SK-N-SH (cell line): ENCODE data around the gene SRSF10. TPM values are rescaled to one million over a fixed set of nuclear protein-coding genes. Genes with fewer than 3 reads are reported as not detected.

ENCODE experiments used
- CTCF ChIA-PET: fragments of 300-600, 350-600 bp; formaldehyde crosslinking; extraction: SDS; loops from one replicate; lab custom pipeline; 2021; lab: Yijun Ruan, JAX
- POLR2A ChIA-PET: fragments of 350-600 bp; sonication (Branson Sonifier 250); formaldehyde crosslinking; extraction: SDS; loops from one replicate; lab custom pipeline; 2020; ENCODE audit warnings: antibody characterized with exemption, inconsistent platforms; lab: Yijun Ruan, JAX
- DNase-seq: peaks from one replicate; pipeline ENCODE4 v3.0.0; 2012
- H2AFZ ChIP-seq: fragments of 200-600 bp; sonication (generic); 2 replicates; pipeline ENCODE4 v1.8.1; 2016; ENCODE audit warnings: antibody characterized with exemption, mild to moderate bottlenecking, low read depth
- H3F3A ChIP-seq: fragments of 200-600 bp; sonication (generic); replicated peaks from 2 replicates; pipeline ENCODE3; 2016; ENCODE audit warnings: antibody characterized with exemption, mild to moderate bottlenecking; ENCODE audit not compliant: insufficient read depth
- H3K27ac ChIP-seq, 2 experiments: fragments of 200-500 bp in 1 of 2; fragments of 200-600 bp in 1 of 2; sonication (Bioruptor generic) in 1 of 2; sonication (generic), shearing (Covaris generic) in 1 of 2; 2 replicates each; pipeline versions ENCODE4 v1.5.1 to v1.6.1; 2014 to 2016; ENCODE audit warnings: low read depth in 2 of 2, inconsistent platforms in 1 of 2, low read length in 1 of 2, mild to moderate bottlenecking in 1 of 2, mixed read lengths in 1 of 2
- H3K27me3 ChIP-seq: fragments of 200-600 bp; sonication (generic), shearing (Covaris generic); 2 replicates; pipeline ENCODE4 v1.6.1; 2016; ENCODE audit warnings: mixed run types; ENCODE audit not compliant: insufficient read depth
- H3K36me3 ChIP-seq, 2 experiments: fragments of 200-500 bp in 1 of 2; fragments of 200-600 bp in 1 of 2; sonication (Bioruptor generic) in 1 of 2; sonication (generic) in 1 of 2; replicated peaks in 1 of 2; 2 replicates each; pipeline versions ENCODE3 to v1.5.1; 2014 to 2016; ENCODE audit warnings: low read length in 1 of 2, mild to moderate bottlenecking in 1 of 2; ENCODE audit not compliant: insufficient read depth in 2 of 2, control insufficient read depth in 1 of 2
- H3K4me1 ChIP-seq, 2 experiments: fragments of 200-500 bp in 1 of 2; fragments of 200-600 bp in 1 of 2; sonication (Bioruptor generic) in 1 of 2; sonication (generic), shearing (Covaris generic) in 1 of 2; 2 replicates each; pipeline versions ENCODE4 v1.5.1 to v1.6.1; 2014 to 2016; ENCODE audit warnings: low read depth in 1 of 2, low read length in 1 of 2, mixed run types in 1 of 2; ENCODE audit not compliant: insufficient read depth in 2 of 2, control insufficient read depth in 1 of 2
- H3K4me2 ChIP-seq: fragments of 200-600 bp; sonication (generic), shearing (Covaris generic); 2 replicates; pipeline ENCODE4 v1.6.1; 2017; ENCODE audit warnings: mixed run types
- H3K4me3 ChIP-seq, 2 experiments: fragments of 200-500 bp in 1 of 2; fragments of 200-600 bp in 1 of 2; sonication (Bioruptor generic) in 1 of 2; sonication (generic), shearing (Covaris generic) in 1 of 2; 2 replicates each; pipeline versions ENCODE4 v1.5.1 to v1.8.1; 2014 to 2016; ENCODE audit warnings: low read depth in 2 of 2, inconsistent platforms in 1 of 2, low read length in 1 of 2, mild to moderate bottlenecking in 1 of 2, mixed read lengths in 1 of 2, moderate library complexity in 1 of 2
- H3K79me2 ChIP-seq: fragments of 200-600 bp; sonication (generic); 2 replicates; pipeline ENCODE4 v1.8.1; 2017; ENCODE audit warnings: mild to moderate bottlenecking; ENCODE audit not compliant: insufficient read depth
- H3K9ac ChIP-seq: fragments of 200-600 bp; sonication (generic); 2 replicates; pipeline ENCODE4 v1.6.1; 2017; ENCODE audit warnings: mixed run types
- H3K9me2 ChIP-seq: fragments of 200-600 bp; sonication (generic); 2 replicates; pipeline ENCODE4 v1.6.1; 2017; ENCODE audit warnings: mixed run types
- H3K9me3 ChIP-seq: fragments of 200-600 bp; sonication (generic); 2 replicates; pipeline ENCODE4 v1.6.1; 2017; ENCODE audit warnings: mixed run types, mild to moderate bottlenecking, moderate library complexity
- H4K20me1 ChIP-seq: fragments of 200-600 bp; sonication (generic); 2 replicates; pipeline ENCODE4 v1.6.1; 2017; ENCODE audit warnings: mild to moderate bottlenecking, mixed run types; ENCODE audit not compliant: insufficient read depth
- GATA2 ChIP-seq: sonication (generic); formaldehyde crosslinking; IDR thresholded peaks from 2 replicates; pipeline ENCODE4 v1.5.0; 2020; ENCODE audit warnings: mild to moderate bottlenecking, missing genetic modification reagents
- MXI1 ChIP-seq: IDR thresholded peaks from 2 replicates; pipeline ENCODE4 v1.6.1; 2012; ENCODE audit warnings: mild to moderate bottlenecking, low read depth, low read length, improper control_type of control experiment
- NFIC ChIP-seq: IDR thresholded peaks from 2 replicates; pipeline ENCODE4 v1.4.0; 2012; ENCODE audit warnings: borderline replicate concordance
- POLR2AphosphoS5 ChIP-seq: IDR thresholded peaks from 2 replicates; pipeline ENCODE4 v1.6.1; 2012; ENCODE audit warnings: low read depth, low read length
- RFX5 ChIP-seq: IDR thresholded peaks from 2 replicates; pipeline ENCODE4 v1.6.1; 2012; ENCODE audit warnings: mild to moderate bottlenecking, improper control_type of control experiment, low read length
- RXRA ChIP-seq: IDR thresholded peaks from 2 replicates; pipeline ENCODE4 v1.4.0; 2012; ENCODE audit warnings: low read depth, mild to moderate bottlenecking, borderline replicate concordance
- SIN3A ChIP-seq: IDR thresholded peaks from 2 replicates; pipeline ENCODE4 v1.6.1; 2012; ENCODE audit warnings: low read depth, mild to moderate bottlenecking, low read length, moderate library complexity, borderline replicate concordance
- SMC3 ChIP-seq: IDR thresholded peaks from 2 replicates; pipeline ENCODE4 v1.6.1; 2012; ENCODE audit warnings: low read depth, low read length, improper control_type of control experiment
- TAF1 ChIP-seq: IDR thresholded peaks from 2 replicates; pipeline ENCODE4 v1.6.1; 2012; ENCODE audit warnings: low read depth, mild to moderate bottlenecking, low read length, moderate library complexity, borderline replicate concordance
- YY1 ChIP-seq: IDR thresholded peaks from 2 replicates; pipeline ENCODE4 v1.4.0; 2012; ENCODE audit warnings: low read depth, mild to moderate bottlenecking
- WGBS: methylation state at CpG from one replicate; pipeline ENCODE4 v1.1.6; 2017; ENCODE audit warnings: low lambda C conversion rate; 5-methylcytosine and 5-hydroxymethylcytosine counted together
- polyA plus RNA-seq, 3 experiments: library from polyadenylated mRNA; depleted of rRNA; stranded (reverse); fragments of >200 nt; gene quantifications; 2 replicates each; pipeline ENCODE4 v1.2.3, GENCODE V29; 2012
- TF ChIP-seq, protein P1 (sequence below): IDR thresholded peaks from 2 replicates; pipeline ENCODE4 v1.4.0; 2012; ENCODE audit warnings: low read depth, borderline replicate concordance
- TF ChIP-seq, protein P2 (sequence below): IDR thresholded peaks from 2 replicates; pipeline ENCODE4 v1.4.0; 2012; ENCODE audit warnings: low read depth, borderline replicate concordance
- TF ChIP-seq, protein P3 (sequence below): IDR thresholded peaks from 2 replicates; pipeline ENCODE4 v1.4.0; 2012; ENCODE audit warnings: low read depth
- TF ChIP-seq, protein P4 (sequence below): IDR thresholded peaks from 2 replicates; pipeline ENCODE4; 2012

Gene SRSF10
- polyA plus RNA-seq, 1 of the 3 experiments (the other 2 are of a cell fraction) = 79.8 TPM

DNA sequence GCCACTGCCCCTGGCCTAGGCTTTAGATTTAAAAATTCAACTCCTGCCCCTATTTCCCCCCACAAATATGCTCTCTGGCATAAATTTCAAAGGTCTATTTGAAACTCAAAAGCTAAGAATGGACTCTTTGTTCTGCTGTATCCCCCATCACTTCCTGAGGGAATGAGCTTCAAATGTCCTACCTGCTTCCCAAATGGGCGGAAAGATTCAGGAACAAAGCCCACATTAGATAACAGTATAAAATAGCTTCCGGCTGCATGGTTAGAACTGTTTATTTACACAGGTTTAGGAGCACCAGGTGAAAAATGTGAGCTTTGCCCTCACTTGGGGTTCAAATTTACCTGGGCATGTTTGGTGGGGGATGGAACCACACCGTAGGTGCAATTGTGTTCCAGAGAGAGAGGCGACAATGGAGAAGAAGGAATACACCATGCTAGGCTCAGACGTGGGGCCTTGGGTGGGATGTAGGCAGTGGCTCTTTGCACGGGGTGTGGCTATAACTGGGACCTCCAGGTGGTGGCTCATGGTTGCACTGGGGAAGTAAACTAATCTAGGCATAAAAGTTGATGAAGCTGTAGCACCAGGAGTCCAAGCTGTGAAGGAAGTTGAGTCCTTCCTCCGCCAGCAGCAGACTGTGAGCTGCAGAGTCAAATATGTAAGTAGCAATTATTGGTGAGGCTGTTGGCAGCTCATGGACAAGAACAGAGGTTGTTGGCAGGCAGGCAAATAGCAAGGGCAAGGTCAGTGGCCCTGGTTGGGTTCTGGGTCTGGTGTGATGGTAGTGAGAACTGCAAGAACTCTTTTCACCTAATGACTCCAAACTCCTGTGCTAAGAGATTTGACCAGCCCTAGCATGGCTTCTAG, 41.5 kb upstream of the SRSF10 start:
- Histone ChIP-seq H3K9ac (peak overlapping the region; percentile 72), H3K4me1 (peaks cover 12 to 36% of the 10 kb centered on the region in 2 experiments; a peak in 3 of 4 replicates), H4K20me1 (no peaks in the 10 kb centered on the region), H3K4me2 (peak overlapping the region; percentile 76), H3F3A (peaks cover 26% of the 10 kb centered on the region), H3K36me3 (no peaks in the 10 kb centered on the region), H3K9me3 (no peaks in the 10 kb centered on the region), H3K27ac (peak overlapping the region; percentile 70 to 99; a peak in 3 of 4 replicates), H3K27me3 (no peaks in the 10 kb centered on the region), H3K4me3 (peak overlapping the region in 1 of 2 experiments; percentile 30; a peak in 1 of 4 replicates), H2AFZ (peak overlapping the region; percentile 50), H3K9me2 (no peaks in the 10 kb centered on the region), H3K79me2 (peaks cover 3% of the 10 kb centered on the region; the same call in 1 of the 2 replicates)
- 89% methylated on average over 7 of the region's 7 CpGs for WGBS
- CTCF ChIA-PET = interaction anchor here (1.1 to 1.6 kb wide), 2 partner anchors 50 to 370 kb away, joined by 3 to 4 read pairs; no protein-coding TSS in a partner anchor
- DNase-seq = no peak
- POLR2A ChIA-PET = no interaction called here
- TF ChIP-seq, protein P1, sequence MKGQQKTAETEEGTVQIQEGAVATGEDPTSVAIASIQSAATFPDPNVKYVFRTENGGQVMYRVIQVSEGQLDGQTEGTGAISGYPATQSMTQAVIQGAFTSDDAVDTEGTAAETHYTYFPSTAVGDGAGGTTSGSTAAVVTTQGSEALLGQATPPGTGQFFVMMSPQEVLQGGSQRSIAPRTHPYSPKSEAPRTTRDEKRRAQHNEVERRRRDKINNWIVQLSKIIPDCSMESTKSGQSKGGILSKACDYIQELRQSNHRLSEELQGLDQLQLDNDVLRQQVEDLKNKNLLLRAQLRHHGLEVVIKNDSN = no peak
- no peak for TF ChIP-seq TAF1
- no peak for TF ChIP-seq SIN3A
- TF ChIP-seq RFX5 = no peak
- TF ChIP-seq YY1 = no peak
- TF ChIP-seq, protein P2, sequence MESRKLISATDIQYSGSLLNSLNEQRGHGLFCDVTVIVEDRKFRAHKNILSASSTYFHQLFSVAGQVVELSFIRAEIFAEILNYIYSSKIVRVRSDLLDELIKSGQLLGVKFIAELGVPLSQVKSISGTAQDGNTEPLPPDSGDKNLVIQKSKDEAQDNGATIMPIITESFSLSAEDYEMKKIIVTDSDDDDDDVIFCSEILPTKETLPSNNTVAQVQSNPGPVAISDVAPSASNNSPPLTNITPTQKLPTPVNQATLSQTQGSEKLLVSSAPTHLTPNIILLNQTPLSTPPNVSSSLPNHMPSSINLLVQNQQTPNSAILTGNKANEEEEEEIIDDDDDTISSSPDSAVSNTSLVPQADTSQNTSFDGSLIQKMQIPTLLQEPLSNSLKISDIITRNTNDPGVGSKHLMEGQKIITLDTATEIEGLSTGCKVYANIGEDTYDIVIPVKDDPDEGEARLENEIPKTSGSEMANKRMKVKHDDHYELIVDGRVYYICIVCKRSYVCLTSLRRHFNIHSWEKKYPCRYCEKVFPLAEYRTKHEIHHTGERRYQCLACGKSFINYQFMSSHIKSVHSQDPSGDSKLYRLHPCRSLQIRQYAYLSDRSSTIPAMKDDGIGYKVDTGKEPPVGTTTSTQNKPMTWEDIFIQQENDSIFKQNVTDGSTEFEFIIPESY = no peak
- TF ChIP-seq, protein P3, sequence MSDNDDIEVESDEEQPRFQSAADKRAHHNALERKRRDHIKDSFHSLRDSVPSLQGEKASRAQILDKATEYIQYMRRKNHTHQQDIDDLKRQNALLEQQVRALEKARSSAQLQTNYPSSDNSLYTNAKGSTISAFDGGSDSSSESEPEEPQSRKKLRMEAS = no peak
- no peak for TF ChIP-seq SMC3
- no peak for TF ChIP-seq NFIC
- TF ChIP-seq GATA2 (CRISPR knock-in tag) = no peak
- no peak for TF ChIP-seq MXI1
- TF ChIP-seq, protein P4, sequence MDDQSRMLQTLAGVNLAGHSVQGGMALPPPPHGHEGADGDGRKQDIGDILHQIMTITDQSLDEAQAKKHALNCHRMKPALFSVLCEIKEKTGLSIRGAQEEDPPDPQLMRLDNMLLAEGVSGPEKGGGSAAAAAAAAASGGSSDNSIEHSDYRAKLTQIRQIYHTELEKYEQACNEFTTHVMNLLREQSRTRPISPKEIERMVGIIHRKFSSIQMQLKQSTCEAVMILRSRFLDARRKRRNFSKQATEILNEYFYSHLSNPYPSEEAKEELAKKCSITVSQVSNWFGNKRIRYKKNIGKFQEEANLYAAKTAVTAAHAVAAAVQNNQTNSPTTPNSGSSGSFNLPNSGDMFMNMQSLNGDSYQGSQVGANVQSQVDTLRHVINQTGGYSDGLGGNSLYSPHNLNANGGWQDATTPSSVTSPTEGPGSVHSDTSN = no peak
- no peak for TF ChIP-seq RXRA
- no peak for TF ChIP-seq POLR2AphosphoS5
